NOMO-1 treated with DMSO at 0.1 percent for 48 hours (cell line): ENCODE data around the gene IMPG2.

Experiments used
- DNase-seq: peaks from one replicate; lab custom pipeline; 2025; ENCODE audit not compliant: unreplicated experiment; lab: John Stamatoyannopoulos, UW

Gene IMPG2

GRCh38 chr3:101278727-101279126, 41.6 kb downstream of the IMPG2 start:
- no peak for DNase-seq

DNA sequence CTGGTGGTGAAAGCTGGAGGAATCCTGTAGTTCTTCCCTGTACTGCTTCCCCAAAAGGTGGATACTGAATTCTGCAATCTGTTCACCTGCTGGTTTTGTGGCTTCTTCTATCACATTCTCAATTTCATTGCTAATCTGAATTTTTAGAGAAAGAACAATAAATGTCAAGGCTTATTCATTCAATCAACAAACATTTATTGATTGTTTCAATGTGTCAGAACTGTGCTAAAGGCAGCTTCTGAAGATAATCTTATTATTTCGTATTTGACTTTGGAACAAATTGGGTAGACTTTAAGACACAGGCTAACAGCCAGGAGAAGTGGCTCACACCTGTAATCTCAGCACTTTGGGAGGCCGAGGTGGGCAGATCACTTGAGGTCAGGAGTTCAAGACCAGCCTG, 46.8 kb downstream of the IMPG2 start:
- no peak for DNase-seq

GRCh38 chr3:101273156-101273555, 47.2 kb downstream of the IMPG2 start:
- DNase-seq: no peak

DNA sequence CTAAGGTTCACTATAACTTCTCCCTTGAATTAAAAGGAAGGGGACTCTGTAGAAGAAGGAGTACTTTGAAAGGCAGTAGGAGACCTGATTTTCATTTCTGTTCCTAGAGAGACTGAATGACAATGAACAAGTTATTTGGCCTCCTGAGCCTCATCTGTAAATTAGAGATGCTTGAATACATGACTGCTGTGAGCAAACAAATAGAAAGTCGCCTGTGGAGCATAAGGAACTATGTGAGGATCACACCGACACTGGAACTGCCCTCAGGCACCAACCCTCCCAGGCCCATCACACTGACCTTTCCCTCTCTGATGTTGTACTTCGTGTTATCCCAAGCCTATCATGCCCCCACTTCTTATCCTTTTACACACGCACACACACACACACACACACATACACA, 48.6 kb downstream of the IMPG2 start:
- DNase-seq: no peak

- DNase-seq: no peak
These were observed 50.2 kb downstream of the IMPG2 start for GRCh38 chr3:101270149-101270548.

- no peak for DNase-seq
These were observed 51.3 kb downstream of the IMPG2 start for GRCh38 chr3:101268971-101269671.

DNA sequence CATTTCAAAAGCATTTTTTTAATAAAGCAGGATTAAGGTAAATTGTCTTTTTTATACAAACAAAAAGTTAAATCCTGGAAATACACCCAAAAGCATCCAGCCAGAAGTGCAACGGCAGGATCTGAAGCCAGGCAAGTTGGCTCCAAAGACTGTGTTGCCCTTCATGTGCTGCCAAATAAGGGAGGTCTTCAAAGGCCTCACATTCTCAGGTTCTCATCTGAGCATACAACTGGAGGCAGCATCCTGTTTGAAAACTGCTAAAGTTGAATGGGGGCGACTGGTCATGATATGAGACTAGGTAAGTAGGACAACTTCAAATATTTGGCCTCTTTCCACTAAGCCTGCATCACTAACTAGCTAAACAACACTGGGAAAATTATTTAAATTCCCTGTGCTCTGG, 52.2 kb downstream of the IMPG2 start:
- DNase-seq: no peak

- no peak for DNase-seq
These were observed 53.8 kb downstream of the IMPG2 start for GRCh38 chr3:101266566-101266965.

GRCh38 chr3:101266071-101266470, 54.3 kb downstream of the IMPG2 start:
- no peak for DNase-seq

DNA sequence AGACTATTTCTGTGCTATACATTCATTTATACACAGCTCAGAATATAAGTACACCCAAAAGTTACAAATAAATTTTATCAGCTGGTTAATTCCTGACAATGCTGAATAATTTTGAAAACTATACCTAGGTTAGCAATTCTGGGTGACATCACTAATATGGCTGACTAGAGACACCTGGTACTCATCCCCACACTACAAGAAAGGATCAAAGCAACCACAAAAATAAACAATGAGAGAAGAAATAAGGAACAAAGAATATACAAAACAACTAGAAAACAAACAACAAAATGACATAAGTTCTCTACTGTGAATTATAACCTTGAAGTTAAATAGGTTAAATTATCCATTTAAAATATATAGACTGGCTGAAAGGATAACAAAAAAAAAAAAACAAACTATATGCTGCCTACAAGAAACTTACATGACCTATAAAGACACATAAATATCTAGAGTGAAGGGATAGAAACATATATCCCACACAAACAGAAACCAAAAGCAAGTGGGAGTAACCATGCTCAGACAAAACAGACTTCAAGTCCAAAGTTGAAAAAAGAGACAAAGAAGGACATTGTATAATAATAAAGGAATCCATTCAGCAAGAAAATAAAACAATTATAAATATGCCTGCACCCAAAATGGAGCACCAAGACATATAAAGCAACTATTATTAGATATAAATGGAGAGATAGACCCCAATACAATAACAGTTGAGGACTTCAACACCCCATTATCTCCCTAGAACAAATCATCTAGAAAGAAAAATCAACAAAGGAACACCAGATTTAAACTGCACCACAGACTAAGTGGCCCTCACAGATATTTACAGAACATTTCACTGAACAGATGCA, 57.8 kb downstream of the IMPG2 start:
- DNase-seq: no peak

DNA sequence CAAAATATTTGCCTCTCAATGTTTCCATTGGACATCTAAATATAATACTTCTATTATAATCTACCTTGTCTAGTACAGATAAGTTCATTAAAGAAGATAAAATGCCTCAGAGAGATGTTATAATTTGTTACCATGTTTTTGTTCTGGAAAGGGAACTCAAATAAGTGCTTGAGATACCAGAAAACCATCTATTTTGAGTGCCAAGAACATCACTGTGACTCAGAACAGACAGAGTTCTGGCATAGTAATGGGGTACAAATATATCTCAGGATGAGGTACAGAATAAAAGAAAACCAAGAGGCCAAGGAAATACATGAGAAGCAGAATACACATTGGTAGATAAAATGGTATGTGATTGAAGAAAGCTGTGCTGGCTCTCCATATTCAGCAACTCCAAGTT, 58.9 kb downstream of the IMPG2 start:
- DNase-seq: no peak

DNA sequence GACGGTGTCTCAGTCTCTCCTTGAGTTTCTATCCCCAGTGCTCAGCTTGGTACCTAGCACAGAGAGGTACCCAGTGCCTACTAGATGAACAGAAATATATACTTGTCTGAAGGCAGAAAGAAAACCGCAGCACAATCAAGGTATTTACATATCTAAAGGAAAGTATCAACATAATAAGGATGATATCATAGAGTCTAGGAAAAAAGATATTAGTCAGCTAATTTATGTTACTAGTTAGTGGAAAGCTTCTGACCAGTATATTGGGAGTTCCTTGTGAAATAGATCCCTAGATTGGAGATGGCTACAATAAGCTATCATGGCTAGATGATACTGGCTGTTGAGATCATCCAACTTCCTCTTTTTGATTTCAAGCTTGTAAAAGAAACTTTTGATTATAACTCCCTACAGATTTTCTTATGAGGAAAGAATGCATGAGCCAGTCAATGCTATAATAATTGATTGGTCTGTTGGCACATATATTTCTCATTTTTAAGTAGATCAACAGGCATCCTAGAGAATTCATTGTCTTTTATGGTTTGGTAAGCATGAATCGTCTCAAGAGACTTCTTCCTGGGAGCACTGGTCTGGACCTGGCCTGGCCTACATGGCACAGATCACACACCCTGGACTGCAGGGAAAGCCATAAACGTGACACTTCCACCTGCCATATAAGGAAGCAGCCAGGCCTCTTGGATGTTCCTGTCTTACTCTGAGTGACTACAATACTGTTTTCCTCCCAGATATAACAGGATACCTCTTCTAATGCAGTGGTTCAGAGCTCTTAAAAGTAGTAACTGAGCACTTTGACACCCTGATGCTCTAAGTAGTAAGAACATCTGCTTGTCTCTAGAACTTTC, 60.7 kb downstream of the IMPG2 start:
- peak; percentile 29 for DNase-seq

DNA sequence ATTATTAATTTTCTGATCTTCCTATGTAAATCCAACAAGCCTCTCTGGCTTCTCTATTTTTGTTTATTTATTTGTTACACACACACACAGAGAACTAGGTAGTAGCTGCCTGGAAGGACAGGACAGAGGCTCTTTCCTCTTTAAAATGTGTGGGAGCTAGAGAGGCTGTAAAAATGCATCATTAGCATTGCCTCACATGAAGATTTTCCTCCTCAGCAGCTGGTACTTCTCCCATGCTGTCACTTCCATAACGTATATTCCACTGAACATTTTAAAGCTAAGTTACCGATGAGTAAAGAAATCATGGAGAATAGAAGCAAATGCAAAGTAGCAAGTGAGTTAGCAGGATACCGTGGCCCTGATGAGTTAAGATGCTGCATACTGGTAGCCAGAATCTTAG, 63.9 kb downstream of the IMPG2 start:
- DNase-seq: no peak

- no peak for DNase-seq
These were observed 64.9 kb downstream of the IMPG2 start for GRCh38 chr3:101255441-101255840.

GRCh38 chr3:101253396-101253795, 67.0 kb downstream of the IMPG2 start:
- DNase-seq: no peak

DNA sequence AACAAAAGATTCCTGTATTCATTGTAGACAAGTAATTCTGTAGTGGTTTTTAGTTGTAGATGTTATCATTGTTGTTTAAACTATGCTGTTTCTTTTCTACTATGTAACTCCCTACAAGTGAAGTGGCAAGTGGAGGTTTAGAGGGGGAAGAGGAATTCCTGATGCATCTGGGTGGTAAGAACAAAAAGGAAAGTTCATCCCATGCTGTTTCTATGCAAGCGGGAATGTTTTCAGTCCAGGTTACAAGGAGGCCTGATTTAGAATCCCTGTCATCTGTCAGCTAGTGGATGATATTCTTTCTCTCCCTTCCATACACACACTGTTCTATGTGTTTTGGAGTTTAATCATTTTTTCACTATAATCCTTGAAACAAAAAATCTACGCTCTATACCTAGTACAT, 67.4 kb downstream of the IMPG2 start:
- no peak for DNase-seq

DNA sequence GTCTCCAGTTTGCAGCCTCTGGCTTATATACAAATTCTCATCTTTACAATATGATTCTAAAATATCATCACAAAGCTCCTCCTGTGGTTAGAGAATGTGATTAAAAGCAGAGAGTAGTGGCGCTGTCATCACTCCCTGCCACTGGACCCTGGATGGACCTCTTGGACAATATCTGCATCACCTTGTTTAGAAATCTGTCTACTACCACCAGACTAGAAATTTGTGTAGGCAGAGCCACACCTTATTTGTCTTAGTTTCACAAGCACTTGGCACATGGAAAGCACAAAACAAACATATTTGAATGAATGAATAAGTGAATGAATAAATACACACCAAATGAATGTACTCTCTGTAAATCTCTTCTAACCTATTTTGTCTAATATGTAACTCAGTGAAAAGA, 68.1 kb downstream of the IMPG2 start:
- no peak for DNase-seq

DNA sequence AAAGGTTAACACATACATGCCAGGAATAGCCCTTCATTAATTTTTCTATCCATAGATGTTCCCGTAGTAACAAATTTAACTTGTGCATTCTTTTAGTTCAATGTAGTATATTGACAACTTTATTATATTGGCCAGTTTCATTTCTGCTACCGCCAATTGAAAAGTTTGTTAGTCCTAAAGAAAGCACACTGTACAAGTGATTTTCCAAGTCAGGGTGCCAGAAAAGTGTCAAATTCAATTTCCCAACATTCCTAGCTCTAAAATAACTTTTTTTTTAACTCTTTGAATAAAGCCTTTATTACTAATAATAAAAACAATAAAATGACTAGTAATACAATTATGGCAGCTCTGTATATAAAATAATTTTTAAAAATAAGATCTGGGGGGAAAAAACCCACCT, 68.9 kb downstream of the IMPG2 start:
- DNase-seq: no peak

GRCh38 chr3:101249522-101249921, 70.9 kb downstream of the IMPG2 start:
- DNase-seq: no peak

- DNase-seq: no peak
These were observed 71.6 kb downstream of the IMPG2 start for GRCh38 chr3:101248736-101249135.

DNA sequence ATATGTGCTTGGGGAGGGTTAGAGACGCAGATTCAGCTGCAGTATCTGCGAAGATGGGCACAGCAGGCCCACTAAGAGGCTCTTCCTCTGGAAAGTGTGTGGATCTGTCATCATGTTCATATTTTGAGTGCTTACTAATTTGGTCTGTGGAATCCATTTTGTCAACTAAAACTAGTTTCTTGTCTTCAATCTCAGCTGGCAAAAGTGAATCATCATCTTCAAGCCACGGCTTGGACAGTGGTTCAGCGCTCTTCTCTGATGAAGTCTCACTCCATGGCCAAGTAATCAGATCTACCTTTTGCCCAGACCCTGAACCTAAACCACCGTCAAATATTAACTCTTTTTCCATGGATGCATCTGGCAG, 76.2 kb downstream of the IMPG2 start:
- no peak for DNase-seq
